HG03159 (cell line): ENCODE results near the gene ELAVL1.
"Not testable (repeated sequence)": the region's sequence is repeated elsewhere in the genome, so short reads cannot be mapped to it uniquely, and the experiment has no call there.

Experiments used
- ATAC-seq: cut with Tn5 transposase; IDR thresholded peaks from one replicate; pipeline ENCODE4 v1.9.1; 2021; ENCODE audit warnings: mild to moderate bottlenecking, moderate library complexity; ENCODE audit not compliant: unreplicated experiment

Gene ELAVL1

DNA sequence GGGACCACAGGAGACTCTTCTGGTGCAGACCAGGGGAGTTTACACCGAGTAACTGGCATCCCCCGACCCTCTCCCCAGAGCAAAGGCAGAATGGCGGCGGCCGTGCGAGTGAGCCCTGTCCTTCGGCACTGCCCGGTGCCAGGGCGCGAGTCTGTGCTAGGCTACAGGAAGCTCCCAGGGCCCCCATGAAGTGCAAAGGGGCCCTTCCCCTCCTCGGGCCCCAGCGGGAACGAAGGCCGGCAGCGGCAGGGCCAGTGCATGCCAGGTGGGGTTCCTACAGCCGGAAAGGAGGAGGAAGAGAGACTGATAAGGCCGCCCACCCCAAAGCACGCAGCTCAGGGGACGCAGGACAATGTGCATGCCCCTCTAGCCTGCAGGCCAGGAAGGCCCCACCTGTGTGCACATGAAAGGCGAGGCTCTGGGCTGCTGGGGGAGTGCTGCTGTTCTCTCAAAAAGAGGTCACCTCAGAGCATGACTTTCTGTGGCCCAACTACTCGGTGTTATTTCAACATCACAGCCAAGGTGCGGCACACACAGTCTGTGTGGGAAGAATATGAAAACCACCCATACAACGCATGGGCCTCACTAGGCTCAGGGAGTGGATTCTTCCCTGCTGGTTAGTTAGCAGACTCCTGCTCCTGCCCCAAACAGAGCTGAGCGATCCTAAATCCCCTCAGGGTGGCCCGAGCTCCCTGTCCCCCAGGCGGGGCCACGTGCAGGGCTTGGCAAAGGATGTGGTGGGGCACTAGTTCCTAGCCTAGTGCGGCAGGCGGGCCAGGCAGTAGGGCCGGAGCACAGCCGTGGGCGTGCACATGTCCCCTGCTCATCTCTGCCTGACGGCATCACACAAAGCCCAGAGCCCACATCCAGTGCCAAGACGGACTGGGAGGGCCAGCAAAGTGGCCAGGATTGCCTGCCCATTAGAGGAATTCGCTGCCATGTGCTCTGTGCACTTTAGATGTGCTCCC is 33.6 kb downstream of the ELAVL1 start:
- ATAC-seq: no peak

DNA sequence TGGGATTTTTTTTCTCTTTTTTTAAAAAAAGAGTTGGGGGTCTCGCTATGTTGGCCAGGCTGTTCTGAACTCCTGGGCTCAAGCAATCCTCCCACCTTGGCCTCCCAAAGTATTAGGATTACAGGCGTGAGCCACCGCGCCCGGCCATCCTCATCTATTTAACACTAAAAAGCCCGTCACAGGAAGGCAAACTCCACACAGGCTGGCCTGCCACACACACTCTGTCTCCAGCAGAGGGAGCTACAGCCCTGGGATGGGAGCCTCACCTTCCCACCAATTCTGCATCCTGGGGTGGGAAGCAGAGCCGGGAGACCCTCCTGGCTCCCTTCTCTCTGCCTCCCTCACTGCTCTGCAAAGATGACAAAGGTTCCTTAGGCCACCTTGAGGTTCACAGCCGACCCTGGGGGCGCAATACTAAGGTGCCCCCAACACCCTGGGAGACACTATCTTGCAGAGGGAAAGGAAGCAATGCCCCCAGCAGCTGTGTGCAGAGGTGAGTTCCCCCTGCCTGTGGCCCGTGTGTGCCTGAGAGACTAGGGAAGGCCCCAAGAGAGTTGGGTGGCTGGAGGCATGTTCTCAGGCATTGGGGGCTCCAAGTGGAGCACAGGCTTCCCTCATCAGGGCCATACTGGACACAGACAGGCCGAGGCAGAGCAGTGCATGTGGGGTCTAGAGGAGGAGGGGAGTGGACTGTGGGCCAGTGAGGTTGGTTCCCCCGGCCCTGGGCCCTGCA is 34.6 kb downstream of the ELAVL1 start:
- ATAC-seq: no peak

DNA sequence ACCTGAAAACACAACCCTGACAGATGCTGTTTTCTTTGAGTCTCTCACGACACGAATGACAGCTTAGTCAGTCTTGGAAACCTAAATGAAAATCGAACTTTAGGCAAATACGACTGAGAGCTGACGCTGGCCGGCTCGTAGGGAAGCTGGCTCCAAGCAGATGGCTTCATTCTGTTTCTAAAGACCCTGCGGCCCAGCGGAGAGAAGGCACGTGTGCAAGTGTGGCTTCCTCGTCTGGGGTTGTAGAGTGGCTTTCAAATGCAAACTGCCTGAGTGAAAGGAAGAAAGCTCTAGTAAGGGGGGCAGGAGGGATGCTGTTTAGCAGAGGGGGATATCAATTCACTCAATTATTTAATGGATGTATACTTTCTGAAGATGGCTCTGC is 35.9 kb downstream of the ELAVL1 start:
- no peak for ATAC-seq

DNA sequence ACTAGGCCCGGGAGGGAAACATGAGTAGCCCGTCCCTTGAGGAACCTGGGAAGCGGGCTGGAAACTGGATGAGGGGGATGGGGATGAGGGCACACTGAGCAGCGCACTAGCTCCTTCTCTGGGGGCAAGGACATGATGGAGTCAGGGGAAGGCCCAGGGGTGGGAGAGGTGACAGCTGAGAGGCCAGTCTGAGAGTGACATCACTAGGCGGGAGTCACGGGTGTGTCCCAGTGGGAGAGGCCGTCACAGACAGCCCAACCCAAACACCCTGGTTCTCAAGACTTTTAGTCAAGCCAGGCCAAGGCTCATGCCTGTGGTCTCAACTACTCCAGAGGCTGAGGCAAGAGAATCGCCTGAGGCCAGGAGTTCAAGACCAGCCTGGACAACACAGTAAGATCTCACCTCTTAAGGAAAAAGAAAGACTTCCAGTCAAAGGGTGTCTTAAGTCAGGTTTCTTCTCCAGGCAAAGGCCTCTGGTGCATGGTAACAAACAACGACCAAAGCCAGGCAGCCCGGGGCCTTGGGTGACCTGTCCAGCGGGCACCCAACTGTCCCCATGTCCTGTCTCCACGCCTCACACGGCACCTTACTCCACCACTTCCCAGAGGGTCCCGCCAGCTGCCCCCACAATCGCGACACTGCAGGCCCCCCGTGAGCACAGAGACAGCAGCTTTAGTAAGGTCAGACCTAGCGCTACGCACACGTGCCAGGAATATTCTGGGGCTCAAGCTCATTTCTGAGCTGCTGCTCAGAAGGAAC is 36.5 kb downstream of the ELAVL1 start:
- no peak for ATAC-seq

DNA sequence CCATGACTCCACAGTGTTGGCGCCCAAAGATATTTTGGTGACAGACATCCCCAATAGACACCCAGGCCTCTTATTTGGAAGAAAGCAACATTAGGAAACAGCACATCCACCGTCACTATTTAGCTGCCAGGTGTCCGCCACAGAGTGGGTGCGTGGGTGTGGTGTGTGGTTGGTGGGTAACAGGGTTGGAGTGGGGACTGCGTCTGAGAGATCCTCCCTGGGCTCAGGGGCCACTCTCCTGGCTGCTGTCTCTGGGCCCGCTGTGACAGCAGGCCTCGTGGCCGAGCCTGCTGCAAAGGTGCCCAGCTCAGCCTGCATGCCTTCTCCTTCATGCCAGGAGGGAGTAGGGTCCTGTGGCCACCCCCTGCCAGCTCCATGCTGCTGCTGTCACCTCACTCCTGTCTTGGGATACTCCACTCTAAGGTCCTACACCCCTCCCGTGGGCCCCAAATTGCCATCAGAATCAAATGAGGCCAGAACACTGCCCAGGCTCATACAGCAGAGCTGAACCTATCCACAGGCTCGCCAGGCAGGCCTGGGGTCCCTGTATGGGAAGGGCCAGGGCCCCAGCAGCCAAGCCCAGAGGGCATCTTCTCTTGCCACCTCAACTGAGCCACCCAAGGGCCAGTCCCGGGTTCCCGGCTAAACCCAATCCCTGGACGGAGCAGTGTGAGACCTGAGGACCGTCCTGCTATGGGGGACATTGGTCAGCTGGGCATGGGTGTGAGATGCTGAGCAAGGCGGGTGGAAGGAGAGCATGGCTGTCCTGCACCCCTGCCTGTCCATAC is 37.2 kb downstream of the ELAVL1 start:
- no peak for ATAC-seq

DNA sequence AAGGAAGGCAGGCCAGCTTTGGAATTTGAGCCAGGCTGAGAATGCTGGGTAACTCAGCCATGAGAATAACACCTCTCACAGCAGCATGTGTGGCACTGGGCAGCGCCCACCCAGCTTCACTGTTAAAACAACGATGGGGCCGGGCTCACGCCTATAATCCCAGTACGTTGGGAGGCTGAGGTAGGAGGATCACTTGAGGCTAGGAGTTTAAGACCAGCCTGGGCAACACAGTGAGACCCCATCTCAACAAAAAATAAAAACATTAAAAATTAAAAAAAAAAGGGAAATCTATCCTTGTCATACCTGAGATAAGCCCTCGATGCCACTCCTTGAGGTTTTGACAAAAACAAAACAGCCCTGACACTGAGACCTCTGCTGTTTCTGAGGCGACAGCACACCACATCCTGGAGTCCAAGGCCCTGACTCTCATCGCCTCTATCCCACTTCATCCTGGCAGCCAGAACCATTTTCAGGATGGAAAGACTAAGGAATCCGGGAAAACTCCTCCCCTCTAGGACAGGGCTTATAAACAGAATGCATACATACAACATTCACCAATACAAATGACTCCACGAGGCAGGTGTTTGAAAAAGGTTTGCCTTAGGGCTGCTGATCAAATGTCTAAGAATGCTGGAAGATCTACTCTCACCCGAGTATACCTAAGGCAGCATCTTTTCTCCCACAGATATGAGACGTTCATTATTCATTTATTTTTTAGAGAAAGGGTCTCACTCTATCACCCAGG is 39.3 kb downstream of the ELAVL1 start:
- ATAC-seq: no peak

DNA sequence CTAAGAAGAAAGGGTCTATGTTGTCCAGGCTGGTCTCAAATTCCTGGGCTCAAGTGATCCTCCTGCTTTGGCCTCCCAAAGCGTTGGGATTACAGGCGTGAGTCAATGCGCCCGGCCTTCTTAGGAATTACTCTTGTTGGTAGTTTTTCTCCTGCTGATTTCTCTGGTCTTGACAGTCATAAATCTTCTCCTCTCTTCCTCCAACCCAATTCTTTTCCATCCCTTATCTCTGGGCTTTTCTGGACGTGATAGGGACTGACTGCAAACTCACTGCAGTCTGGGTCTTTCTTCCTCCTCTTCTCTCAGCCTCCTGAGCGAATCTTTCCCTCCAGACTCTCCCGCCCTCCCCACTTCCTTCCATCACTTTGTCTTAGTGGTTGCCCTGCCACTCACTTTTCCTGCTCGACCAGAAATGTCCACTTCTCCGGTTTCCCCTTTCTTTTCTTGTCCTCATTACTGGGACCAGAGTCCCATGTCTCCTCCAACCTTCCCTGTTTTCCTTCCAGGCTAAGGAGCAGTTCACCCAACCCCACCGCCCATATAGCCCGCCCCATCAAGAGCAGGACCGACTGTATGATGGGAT is 40.1 kb downstream of the ELAVL1 start:
- no peak for ATAC-seq

DNA sequence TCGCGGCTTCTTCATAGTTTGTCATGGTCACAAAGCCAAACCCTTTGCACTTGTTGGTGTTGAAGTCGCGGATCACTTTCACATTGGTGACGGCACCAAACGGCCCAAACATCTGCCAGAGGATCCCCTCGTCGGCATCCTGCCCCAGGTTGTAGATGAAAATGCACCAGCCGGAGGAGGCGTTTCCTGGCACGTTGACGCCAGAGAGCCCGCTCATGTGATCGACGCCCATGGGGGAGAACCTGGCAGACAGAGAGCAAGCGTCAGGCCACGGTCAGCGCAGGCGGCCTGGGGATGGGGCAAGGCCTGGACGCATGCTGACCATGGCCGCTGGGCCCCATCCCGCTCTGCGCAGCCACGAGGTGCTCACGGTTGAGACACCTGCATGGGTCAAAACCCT is 41.9 kb downstream of the ELAVL1 start:
- ATAC-seq: no peak

DNA sequence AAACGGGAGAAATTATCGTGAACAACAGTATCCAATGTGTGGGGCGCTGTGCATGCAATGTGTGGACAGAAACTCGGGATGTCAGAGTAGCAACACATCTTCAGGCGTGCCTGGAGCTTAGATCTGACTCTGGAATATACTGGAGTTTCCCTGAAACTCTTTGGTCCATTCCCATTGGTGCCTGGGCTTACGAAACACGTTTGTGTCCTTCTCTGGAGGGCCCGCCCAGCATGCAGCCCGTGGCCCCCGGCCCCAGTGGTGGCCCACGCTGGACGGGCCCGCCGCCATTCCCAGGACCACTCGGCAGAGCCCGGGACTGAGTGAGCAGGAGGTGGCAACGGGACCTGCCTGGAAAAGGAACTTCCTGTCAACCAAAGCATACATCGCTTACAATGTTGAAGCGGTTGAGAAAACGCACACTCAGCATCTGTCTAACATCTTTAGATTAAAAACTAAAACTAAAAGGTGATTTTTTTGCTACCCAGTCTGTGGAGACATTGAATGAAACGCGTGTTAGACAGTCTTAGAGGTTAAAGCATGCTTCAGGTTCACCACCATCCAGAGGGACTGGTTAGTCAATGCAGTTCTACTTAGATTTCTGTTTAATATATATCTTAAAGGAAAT is 42.7 kb downstream of the ELAVL1 start:
- ATAC-seq: no peak

DNA sequence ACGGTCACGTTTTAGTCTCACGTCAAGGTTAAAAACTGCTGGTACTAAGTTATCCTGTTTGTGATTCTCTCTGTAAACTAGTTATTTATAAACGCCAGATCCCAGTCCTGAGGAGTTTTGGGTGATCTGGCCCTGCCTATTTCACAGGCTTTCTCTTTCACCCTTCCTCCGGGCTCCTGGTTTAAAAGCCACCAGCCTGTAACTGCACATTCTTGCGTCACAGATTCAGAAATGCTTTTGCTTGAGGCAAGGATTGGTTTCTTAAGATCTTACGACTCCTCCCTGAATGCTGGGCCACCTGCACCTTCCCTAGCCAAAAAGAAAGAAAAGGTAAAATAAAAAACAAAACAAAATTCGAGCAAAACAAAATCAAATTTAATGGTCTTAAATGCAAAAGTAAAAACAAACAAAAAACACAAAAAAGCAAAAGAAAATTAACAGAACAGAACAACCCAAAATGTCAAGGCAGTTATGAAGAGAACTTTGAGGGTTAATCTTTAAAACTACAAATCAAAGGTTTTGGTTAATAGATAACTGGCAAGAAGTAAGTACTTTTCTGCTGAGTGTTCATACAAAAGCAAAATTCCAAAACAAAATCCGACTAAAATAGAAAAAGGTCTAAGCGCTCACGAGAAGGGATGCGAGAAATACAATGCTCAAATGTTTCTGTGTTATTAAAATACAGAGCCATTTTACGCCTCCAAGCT is 43.4 kb downstream of the ELAVL1 start:
- no peak for ATAC-seq

DNA sequence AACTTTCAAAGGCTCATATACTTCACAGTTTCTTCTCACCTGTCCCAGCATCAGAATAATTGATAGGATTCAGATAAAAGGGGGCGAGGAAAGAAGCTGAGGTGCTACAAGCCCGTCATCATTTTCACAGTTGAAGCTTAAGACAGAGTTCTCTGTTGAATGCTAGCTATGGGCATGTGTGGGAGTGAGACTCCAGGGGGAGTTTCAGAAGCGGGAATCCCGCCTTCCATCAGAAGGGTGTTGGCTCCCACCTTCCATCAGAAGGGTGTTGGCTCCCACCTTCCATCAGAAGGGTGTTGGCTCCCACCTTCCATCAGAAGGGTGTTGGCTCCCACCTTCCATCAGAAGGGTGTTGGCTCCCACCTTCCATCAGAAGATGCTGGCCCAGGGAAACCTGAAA is 44.4 kb downstream of the ELAVL1 start:
- ATAC-seq: not testable (repeated sequence)

DNA sequence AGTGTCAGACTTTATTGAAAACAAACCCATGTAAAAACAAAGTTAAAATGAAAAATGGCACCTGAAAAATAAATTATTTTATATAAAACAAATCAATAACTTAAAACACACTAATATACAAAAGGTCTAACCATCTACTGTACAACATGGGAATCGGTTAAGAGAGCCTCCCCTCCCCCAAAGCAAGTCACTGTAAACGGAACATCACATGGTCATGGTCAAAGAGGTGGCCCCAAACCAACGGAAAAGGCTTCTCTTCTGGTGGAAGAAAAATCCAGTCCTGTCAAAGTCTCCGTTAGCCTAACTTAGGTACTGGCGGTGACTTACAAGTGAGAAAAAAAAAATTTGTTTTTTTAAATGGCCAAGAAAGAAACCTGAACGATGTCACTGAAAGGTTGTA is 46.2 kb downstream of the ELAVL1 start:
- no peak for ATAC-seq

DNA sequence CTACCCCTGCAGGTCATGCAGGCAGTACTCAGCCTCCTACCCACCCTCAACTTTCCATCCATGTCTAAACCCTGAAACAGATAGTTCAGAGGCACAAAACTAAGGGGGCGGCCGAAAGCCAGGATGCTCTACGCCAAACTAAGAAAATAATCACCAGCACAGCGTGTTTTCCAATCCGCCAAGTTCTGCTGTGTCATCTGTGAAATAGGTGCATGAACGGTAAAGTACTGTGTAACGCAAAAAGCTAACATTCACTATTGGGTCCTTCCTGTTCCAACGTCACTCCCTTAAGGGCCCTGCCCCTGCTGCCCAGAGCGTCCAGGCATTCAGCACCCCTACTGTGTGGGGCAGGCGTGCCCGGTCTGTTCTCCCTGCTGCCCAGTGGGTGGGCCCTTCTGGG is 49.7 kb downstream of the ELAVL1 start:
- no peak for ATAC-seq

DNA sequence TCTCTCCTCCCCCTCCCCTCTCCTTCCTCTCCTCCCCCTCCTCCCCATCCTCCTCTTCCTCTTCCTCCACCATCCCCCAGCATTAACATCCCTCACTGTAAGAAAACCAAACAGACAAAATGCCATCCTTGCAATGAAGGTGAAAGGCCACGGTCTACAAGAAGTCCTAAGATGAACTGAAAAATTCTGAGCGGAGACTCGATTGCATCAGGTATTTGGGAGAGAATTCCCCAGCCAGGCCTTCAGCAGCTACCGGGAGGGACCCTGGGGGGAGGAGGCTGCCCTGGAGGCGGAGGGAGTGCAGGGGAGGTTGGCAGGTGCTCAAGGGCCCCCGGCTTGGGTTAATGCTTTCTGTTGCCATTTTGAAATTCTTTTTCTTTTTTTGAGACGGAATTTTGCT is 51.9 kb downstream of the ELAVL1 start:
- no peak for ATAC-seq

DNA sequence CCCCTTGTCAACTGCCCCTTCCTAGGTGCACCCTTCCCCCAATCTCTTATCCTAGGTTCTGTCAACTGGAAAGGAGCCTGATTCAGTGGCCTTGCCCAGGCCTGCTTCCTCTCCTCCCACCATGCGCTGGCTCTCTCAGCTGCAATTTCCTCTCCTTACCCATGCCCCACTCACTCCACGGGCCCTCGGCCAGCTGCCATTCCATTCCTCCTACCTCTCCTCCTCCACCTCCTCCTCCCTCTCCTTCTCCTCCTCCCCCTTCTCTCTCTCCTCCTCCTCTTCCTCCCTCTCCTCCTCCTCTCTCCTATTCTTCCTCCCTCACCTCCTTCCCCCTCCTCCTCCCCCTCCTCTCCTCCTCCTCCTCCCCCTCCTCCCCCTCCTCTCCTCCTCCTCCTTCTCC is 52.4 kb downstream of the ELAVL1 start:
- ATAC-seq: no peak

DNA sequence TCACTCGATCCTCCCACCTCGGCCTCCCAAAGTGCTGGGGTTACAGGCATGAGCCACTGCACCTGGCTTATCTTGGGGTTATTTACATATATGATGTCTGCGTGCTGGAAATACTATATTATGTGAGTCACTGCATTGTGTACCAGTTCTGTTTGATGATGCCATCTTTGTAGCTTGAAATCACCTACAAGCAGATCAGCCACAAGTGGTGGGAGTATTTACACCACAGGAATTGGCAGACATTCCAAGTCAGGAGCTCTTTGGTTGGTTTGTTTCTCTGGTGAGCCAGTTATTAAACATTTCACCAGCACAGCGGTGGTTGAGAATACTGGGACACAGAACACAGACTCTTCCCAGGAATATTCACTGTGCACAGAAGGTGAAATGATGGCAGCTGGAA is 57.5 kb downstream of the ELAVL1 start:
- no peak for ATAC-seq

DNA sequence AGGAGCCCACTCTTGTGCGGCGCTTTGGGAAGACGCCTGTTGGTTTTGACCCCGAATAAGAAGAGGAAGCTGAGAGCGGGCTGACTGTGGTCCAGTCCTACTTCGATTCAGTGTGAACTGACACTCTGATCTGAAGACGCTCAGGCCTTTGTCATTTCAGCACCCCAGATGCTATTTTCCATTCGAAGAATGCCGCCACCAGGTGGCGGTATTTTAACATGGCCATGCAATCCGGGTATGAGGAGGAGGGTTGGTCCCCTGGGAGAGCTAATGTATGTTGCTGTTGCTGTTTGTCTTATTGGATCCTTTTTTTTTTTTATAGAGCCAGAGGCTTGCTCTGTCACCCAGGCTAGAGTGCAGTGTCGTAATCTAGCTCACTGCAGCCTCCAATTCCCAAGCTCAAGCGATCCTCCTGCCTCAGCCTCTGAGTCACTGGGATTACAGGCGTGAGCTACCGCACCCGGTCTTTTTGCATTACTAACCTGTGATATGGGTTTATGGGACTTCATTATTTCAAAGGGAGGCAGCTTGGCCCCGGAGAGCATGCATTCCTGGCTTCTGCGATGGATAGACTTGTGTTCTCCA is 61.2 kb downstream of the ELAVL1 start:
- ATAC-seq: peak; percentile 36
